Measurements from ENCODE around the gene CTSF.
"Not testable (repeated sequence)": the region's sequence is repeated elsewhere in the genome, so short reads cannot be mapped to it uniquely, and the experiment has no call there.

- TF ChIP-seq CTCF (IDR thresholded peaks at IDR 0.05; ENCODE audit: insufficient read depth, low read length); SPI1 (IDR thresholded peaks at IDR 0.05; ENCODE audit: borderline replicate concordance, low read depth); POLR2AphosphoS5 (IDR thresholded peaks at IDR 0.05; ENCODE audit: low read depth); REST (IDR thresholded peaks at IDR 0.05; ENCODE audit: insufficient replicate concordance, low read depth); GABPA (IDR thresholded peaks at IDR 0.05; ENCODE audit: low read depth): not testable (repeated sequence)
These were observed 27.8 kb downstream of the CTSF start for GRCh38 chr11:66540598-66540997.

Data from HL-60 (cell line).